ENCODE measurements around the gene AKIRIN1. TPM values are rescaled to one million over a fixed set of nuclear protein-coding genes. Genes with fewer than 3 reads are reported as not detected.

The AKIRIN1 gene
- total and polyA plus RNA-seq, 10 donors: 16.2 to 57.2 (median 42.3) TPM

DNA sequence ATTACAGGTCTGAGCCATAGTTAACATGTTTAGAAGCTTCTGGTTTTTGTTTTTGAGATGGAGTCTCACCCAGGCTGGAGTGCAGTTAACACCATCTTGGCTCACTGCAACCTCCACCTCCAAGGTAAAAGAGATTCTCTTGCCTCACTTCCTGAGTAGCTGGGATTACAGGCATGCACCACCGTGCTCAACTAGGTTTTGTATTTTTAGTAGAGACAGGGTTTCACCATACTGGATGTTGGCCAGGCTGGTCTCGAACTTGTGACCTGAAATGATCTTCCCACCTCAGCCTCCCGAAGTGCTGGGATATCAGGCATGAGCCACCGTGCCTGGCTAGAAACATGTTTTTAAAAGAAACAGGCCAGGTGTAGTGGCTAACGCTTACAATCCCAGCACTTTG lies 45.6 kb downstream of the AKIRIN1 start:
- Histone ChIP-seq H3K4me1 (peaks cover 0 to 26% (median 10%) of the 10 kb centered on the region in 6 donors), H3K4me3 (no peak overlapping the region), H3K9me3 (no peaks in the 10 kb centered on the region), H3K36me3 (peaks cover 0 to 85% (median 49%) of the 10 kb centered on the region in 6 donors), H3K27me3 (replicated peaks in 1 of 7) (no peaks in the 10 kb centered on the region), H3K27ac (no peak overlapping the region)
- intact Hi-C loops (cut with DNase I; ENCODE audit: low total_unique reads): no loop called here
- no peak for DNase-seq
- 81 to 90% (median 85%) methylated on average over 5 of the region's 5 CpGs for WGBS, 5 donors
- TF ChIP-seq, protein P1, sequence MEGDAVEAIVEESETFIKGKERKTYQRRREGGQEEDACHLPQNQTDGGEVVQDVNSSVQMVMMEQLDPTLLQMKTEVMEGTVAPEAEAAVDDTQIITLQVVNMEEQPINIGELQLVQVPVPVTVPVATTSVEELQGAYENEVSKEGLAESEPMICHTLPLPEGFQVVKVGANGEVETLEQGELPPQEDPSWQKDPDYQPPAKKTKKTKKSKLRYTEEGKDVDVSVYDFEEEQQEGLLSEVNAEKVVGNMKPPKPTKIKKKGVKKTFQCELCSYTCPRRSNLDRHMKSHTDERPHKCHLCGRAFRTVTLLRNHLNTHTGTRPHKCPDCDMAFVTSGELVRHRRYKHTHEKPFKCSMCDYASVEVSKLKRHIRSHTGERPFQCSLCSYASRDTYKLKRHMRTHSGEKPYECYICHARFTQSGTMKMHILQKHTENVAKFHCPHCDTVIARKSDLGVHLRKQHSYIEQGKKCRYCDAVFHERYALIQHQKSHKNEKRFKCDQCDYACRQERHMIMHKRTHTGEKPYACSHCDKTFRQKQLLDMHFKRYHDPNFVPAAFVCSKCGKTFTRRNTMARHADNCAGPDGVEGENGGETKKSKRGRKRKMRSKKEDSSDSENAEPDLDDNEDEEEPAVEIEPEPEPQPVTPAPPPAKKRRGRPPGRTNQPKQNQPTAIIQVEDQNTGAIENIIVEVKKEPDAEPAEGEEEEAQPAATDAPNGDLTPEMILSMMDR (IDR thresholded peaks at IDR 0.05 in 8 of 11, conservative IDR thresholded peaks at IDR 0.05 in 3 of 11): no peak
- TF ChIP-seq POLR2A (IDR thresholded peaks at IDR 0.05): no peak
- TF ChIP-seq POLR2AphosphoS5 (IDR thresholded peaks at IDR 0.05): no peak

- no peak for TF ChIP-seq POLR2AphosphoS5 (IDR thresholded peaks at IDR 0.05)
- no peak for TF ChIP-seq POLR2A (IDR thresholded peaks at IDR 0.05)
- TF ChIP-seq, protein P1 (IDR thresholded peaks at IDR 0.05 in 8 of 11, conservative IDR thresholded peaks at IDR 0.05 in 3 of 11): no peak
- no peaks in the 10 kb centered on the region for H3K27me3 ChIP-seq (replicated peaks in 1 of 7)
- DNase-seq: no peak
- WGBS, 5 donors: 53 to 76% (median 68%) methylated on average over 3 of the region's 3 CpGs
- intact Hi-C loops (cut with DNase I; ENCODE audit: low total_unique reads): no loop called here
- peaks cover 0 to 7% (median 0%) of the 10 kb centered on the region in 6 donors for H3K4me1 ChIP-seq
- no peaks in the 10 kb centered on the region for H3K9me3 ChIP-seq
- no peak overlapping the region for H3K4me3 ChIP-seq
- H3K36me3 ChIP-seq: peaks cover 0 to 54% (median 12%) of the 10 kb centered on the region in 6 donors
- H3K27ac ChIP-seq: peak overlapping the region in 3 of 8 donors; percentile 47 to 65 (median 62)
Observed at GRCh38 chr1:39043513-39043912, 52.4 kb downstream of the AKIRIN1 start.

DNA sequence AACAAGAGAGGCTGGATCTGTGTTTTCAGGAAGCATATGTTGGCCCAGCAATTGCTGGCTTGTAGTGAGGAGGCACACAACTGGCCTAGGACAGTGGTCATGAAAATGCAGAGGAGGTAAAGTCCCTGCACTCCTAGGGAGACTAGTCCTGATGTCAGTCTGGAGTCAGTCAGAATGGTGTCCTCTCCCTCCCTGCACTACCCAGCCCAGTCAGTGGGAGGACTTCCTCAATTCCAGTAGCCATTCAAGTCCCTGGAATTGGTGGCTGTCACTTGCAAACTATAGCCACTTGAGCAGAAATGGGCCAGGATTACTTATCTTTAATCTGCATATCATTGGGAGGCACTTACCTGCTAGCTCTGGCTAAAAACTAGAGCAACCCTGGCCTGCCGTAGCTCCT lies 53.7 kb downstream of the AKIRIN1 start:
- no peak overlapping the region for H3K4me3 ChIP-seq
- intact Hi-C loops (cut with DNase I; ENCODE audit: low total_unique reads): no loop called here
- TF ChIP-seq POLR2AphosphoS5 (IDR thresholded peaks at IDR 0.05): no peak
- no peak for TF ChIP-seq POLR2A (IDR thresholded peaks at IDR 0.05)
- TF ChIP-seq, protein P1 (IDR thresholded peaks at IDR 0.05 in 8 of 11, conservative IDR thresholded peaks at IDR 0.05 in 3 of 11): peak in 1 of 11 experiments; percentile 10
- H3K36me3 ChIP-seq: peaks cover 0 to 53% (median 11%) of the 10 kb centered on the region in 6 donors
- H3K27ac ChIP-seq: no peak overlapping the region
- H3K9me3 ChIP-seq: no peaks in the 10 kb centered on the region
- H3K4me1 ChIP-seq: peaks cover 0 to 7% (median 0%) of the 10 kb centered on the region in 6 donors
- H3K27me3 ChIP-seq (replicated peaks in 1 of 7): no peaks in the 10 kb centered on the region
- 85 to 100% (median 93%) methylated on average over 1 of the region's 1 CpG for WGBS, 5 donors
- DNase-seq: no peak

DNA sequence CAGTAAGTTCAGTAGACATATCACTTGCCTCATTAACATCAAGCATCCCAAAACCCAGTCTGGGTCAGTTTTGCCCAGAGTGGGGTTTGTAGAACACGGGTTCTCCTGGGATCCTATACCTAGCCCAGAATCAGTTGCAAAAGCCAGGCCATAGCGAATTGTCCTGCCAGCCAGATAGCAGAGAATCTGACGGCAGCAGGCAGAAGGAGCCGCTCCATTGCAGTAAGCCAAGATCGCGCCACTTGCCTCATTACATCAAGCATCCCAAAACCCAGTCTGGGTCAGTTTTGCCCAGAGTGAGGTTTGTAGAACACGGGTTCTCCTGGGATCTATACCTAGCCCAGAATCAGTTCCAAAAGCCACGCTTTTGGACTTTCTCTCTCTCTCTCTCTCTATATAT lies 54.2 kb downstream of the AKIRIN1 start:
- intact Hi-C loops (cut with DNase I; ENCODE audit: low total_unique reads): no loop called here
- Histone ChIP-seq H3K27me3 (replicated peaks in 1 of 7) (no peaks in the 10 kb centered on the region), H3K9me3 (no peaks in the 10 kb centered on the region), H3K36me3 (peaks cover 0 to 55% (median 11%) of the 10 kb centered on the region in 6 donors), H3K4me3 (no peak overlapping the region), H3K4me1 (peaks cover 0 to 7% (median 0%) of the 10 kb centered on the region in 6 donors), H3K27ac (no peak overlapping the region)
- DNase-seq: no peak
- no peak for TF ChIP-seq POLR2A (IDR thresholded peaks at IDR 0.05)
- no peak for TF ChIP-seq POLR2AphosphoS5 (IDR thresholded peaks at IDR 0.05)
- TF ChIP-seq, protein P1 (IDR thresholded peaks at IDR 0.05 in 8 of 11, conservative IDR thresholded peaks at IDR 0.05 in 3 of 11): no peak
- 78 to 99% (median 86%) methylated on average over 5 to 8 of the region's 8 CpGs for WGBS, 5 donors

All from spleen (tissue), 11 donors.